Measurements from ENCODE around the gene MGAT4A.

GRCh38 chr2:98771264-98771663 is 40.3 kb upstream of the MGAT4A start:
- TF ChIP-seq CTCF (IDR thresholded peaks at IDR 0.05; ENCODE audit: low read depth, low read length) (no peak), POLR2A (IDR thresholded peaks at IDR 0.05; ENCODE audit: extremely low read depth, insufficient read length) (no peak)
